Vagina (tissue), 2 donors: ENCODE measurements around the gene DNAJC19.

Experiments used
- POLR2A ChIP-seq, 2 donors: fragments of 450-650 bp; IDR thresholded peaks; one replicate each; pipeline ENCODE4 v1.6.1; 2017; ENCODE audit warnings: antibody characterized with exemption in 2 of 2, mild to moderate bottlenecking in 2 of 2, moderate library complexity in 2 of 2
- TF ChIP-seq, protein P1 (sequence below), 3 experiments: fragments of 450-650 bp in 2 of 3; fragments of 200-600 bp in 1 of 3; sonication (generic) in 1 of 3; IDR thresholded peaks; one replicate each; pipeline ENCODE4 v1.5.1; 2017 to 2019; ENCODE audit warnings: antibody characterized with exemption in 3 of 3, mild to moderate bottlenecking in 2 of 3, moderate library complexity in 2 of 3

DNA sequence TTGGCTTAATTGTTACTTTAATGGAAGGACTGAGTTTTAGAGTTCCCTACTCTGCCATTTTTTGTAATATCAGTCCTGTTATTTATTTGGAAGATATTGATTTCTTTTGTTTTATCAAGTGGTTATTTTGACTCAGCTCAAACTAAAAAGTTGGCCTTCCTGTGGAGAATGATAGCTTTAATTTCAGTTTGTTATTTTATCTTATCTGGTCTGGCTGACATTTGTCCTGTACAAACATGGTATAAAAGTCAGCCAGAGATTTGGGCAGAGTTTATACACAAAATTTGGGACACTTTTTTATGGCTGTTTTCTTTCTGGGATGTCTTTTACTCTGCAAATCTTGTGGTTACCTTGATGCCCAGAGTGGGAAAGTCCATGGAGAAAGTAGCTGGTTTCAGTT is 41.4 kb upstream of the DNAJC19 start:
- TF ChIP-seq, protein P1, sequence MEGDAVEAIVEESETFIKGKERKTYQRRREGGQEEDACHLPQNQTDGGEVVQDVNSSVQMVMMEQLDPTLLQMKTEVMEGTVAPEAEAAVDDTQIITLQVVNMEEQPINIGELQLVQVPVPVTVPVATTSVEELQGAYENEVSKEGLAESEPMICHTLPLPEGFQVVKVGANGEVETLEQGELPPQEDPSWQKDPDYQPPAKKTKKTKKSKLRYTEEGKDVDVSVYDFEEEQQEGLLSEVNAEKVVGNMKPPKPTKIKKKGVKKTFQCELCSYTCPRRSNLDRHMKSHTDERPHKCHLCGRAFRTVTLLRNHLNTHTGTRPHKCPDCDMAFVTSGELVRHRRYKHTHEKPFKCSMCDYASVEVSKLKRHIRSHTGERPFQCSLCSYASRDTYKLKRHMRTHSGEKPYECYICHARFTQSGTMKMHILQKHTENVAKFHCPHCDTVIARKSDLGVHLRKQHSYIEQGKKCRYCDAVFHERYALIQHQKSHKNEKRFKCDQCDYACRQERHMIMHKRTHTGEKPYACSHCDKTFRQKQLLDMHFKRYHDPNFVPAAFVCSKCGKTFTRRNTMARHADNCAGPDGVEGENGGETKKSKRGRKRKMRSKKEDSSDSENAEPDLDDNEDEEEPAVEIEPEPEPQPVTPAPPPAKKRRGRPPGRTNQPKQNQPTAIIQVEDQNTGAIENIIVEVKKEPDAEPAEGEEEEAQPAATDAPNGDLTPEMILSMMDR (IDR thresholded peaks at IDR 0.05), result no peak
- no peak for TF ChIP-seq POLR2A (IDR thresholded peaks at IDR 0.05)
